Thoracic aorta endothelial cell (primary cell): ENCODE results near the gene KRT28. TPM values are rescaled to one million over a fixed set of nuclear protein-coding genes. Genes with fewer than 3 reads are reported as not detected.

Experiments used
- total RNA-seq: library from RNA; depleted of rRNA; stranded (reverse); fragments of >200 nt; gene quantifications from 2 replicates; pipeline ENCODE4 v1.2.3, GENCODE V29; 2012

KRT28 gene, protein sequence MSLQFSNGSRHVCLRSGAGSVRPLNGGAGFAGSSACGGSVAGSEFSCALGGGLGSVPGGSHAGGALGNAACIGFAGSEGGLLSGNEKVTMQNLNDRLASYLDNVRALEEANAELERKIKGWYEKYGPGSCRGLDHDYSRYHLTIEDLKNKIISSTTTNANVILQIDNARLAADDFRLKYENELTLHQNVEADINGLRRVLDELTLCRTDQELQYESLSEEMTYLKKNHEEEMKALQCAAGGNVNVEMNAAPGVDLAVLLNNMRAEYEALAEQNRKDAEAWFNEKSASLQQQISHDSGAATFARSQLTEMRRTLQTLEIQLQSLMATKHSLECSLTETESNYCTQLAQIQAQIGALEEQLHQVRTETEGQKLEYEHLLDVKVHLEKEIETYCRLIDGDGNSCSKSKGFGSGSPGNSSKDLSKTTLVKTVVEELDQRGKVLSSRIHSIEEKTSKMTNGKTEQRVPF
- not detected in 2 replicates for total RNA-seq

DNA sequence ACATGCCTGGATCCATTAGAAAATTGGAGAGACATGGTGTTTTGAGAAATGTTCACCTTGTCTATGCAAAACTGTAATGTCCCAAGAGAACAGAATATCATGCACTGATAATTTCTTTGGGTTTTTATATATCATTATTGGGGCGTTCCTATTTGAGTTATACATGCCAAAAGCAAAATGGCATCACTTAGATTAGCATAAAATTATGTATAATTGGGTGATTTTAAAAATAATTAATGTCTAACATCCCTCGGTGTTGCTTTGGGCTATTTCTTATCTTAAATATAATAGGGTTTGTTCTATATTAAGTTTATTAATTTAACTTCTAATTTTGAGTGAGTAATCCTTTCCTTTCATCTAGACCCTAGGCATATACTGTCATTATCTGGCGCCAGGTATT, at the start of gene KRT28:
Gene KRT28 (minus strand): TSS at position 101 of the 400 bp plus-strand sequence. CDS start 66 bp downstream, at position 35.

DNA sequence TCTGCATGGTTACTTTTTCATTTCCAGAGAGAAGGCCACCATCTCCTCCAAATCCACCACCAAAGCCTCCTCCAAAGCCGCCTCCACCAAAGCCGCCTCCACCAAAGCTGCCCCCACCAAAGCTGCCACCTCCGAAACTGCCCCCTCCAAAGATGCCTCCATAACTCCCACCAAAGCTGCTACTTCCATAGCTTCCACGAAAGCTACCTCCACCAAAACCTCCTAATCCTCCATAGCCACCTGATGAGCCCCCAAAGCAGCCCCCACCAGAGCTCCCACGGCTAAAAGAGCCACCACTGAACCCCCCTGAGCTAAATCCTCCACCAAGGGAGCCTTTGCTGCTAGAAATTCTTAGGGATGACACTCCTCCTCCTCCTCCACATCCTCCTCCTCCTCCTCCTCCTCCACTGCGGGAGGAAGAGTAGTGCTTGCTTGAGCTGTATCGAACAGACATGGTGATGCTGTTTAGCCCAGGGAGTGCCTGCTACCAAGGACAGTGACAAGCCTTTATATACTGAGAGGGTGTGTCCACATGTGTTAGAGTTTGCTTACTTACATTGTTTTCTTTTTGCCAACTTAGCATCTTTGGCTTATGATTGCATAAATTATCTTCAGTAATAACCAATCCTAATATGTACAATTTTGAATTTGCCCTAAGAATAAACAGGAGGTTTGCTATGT, 22.5 kb upstream of the KRT28 start, which contains the start of gene KRT10:
Gene KRT10 (minus strand): TSS at position 483 of the 681 bp plus-strand sequence. CDS start 29 bp downstream, at position 454.

DNA sequence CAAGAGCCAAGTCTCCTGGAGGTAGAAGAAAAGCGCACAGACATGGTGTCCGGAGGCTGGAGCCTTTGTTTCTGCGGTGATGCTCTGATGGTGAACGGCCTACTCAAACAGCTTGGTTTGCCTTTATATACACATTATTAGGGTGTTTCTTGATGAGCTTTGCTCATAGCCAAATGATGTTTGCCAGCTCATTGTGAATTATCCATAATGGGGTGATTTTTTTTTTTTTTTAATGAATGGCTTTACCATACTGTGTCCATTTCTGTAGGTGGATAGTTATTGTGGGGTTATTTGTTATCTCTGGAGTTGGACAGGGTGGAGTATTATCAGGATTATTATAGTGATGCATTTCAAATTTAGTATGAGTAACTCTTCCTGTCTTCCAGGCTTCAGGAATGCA, 17.3 kb downstream of the KRT28 start, which contains the start of gene KRT27:
Gene KRT27 (minus strand): TSS at position 101 of the 400 bp plus-strand sequence. CDS start 57 bp downstream, at position 44.

DNA sequence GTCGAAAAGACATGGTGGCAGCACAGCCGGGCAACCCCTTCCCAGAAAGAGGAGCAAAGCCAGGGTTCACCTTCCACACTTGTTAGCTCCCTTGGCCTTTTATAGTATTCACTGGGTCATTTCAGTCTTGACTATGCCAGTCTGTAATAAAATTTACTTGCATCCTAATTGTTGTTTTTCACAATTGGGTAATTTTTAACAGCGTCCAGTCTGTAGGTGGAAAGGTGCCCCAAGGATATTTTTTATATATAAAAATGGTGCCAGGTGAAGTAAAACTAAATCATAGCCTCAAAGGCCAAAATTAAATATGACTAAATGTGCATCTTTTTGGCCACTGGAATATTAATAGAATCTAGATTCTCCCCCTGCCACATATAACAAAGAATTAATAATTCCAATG, 27.7 kb downstream of the KRT28 start, which contains the start of gene KRT26:
Gene KRT26 (minus strand): TSS at position 101 of the 400 bp plus-strand sequence. CDS start 88 bp downstream, at position 13.

DNA sequence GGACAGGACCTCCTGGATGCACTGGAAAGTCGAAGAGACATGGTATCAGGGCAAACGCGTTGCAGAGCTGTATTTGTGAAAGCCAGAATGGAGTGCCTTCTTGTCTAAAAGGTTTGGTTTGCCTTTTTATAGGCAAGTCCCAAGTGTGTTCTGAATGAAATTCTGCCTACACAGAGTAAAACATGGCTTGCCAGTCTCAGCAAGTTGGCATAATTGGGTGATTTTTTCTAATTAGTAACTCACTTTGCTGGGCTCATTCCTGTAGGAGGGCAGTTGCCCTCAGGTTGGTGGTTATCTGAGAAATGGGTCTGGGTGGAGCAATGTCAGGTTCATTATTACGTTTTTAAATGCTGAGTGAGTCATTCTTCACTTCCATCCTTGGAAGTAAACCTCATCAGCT, 44.5 kb downstream of the KRT28 start, which contains the start of gene KRT25:
Gene KRT25 (minus strand): TSS at position 101 of the 400 bp plus-strand sequence. CDS start 60 bp downstream, at position 41.

Other genes starting within 250 kb of the KRT28 start
- not detected in 2 replicates for gene CCR7, start 234.5 kb downstream of the KRT28 start, total RNA-seq
- gene SMARCE1, start 152.1 kb downstream of the KRT28 start, total RNA-seq, result 120 and 125 TPM in 2 replicates
- gene KRT222, start 134.8 kb downstream of the KRT28 start, total RNA-seq, result not detected in 2 replicates
- not detected in 2 replicates for gene KRT24, start 96.2 kb downstream of the KRT28 start, total RNA-seq
- not detected in 2 replicates for gene KRT25, start 44.6 kb downstream of the KRT28 start, total RNA-seq
- not detected in 2 replicates for gene KRT26, start 27.8 kb downstream of the KRT28 start, total RNA-seq
- gene KRT27, start 17.4 kb downstream of the KRT28 start, total RNA-seq, result not detected in 2 replicates
- 2.1 and 10.2 TPM in 2 replicates for gene KRT10, start 22.7 kb upstream of the KRT28 start, total RNA-seq
- not detected in 2 replicates for gene KRT12, start 67.3 kb upstream of the KRT28 start, total RNA-seq
- not detected in 2 replicates for gene KRT20, start 85.3 kb upstream of the KRT28 start, total RNA-seq
- not detected in 2 replicates for gene KRT23, start 137.7 kb upstream of the KRT28 start, total RNA-seq
- gene KRT39, start 167.0 kb upstream of the KRT28 start, total RNA-seq, result not detected in 2 replicates
- gene KRT40, start 184.4 kb upstream of the KRT28 start, total RNA-seq, result not detected in 2 replicates
- not detected in 2 replicates for gene KRTAP3-3, start 194.2 kb upstream of the KRT28 start, total RNA-seq
- gene KRTAP3-2, start 199.9 kb upstream of the KRT28 start, total RNA-seq, result not detected in 2 replicates
- gene KRTAP3-1, start 209.2 kb upstream of the KRT28 start, total RNA-seq, result not detected in 2 replicates
- gene KRTAP1-5, start 227.2 kb upstream of the KRT28 start, total RNA-seq, result not detected in 2 replicates
- gene KRTAP1-4, start 230.2 kb upstream of the KRT28 start, total RNA-seq, result not detected in 2 replicates
- not detected in 2 replicates for gene KRTAP1-3, start 234.9 kb upstream of the KRT28 start, total RNA-seq
- gene KRTAP1-1, start 241.5 kb upstream of the KRT28 start, total RNA-seq, result not detected in 2 replicates
- not detected in 2 replicates for gene KRTAP2-1, start 247.4 kb upstream of the KRT28 start, total RNA-seq